Astrocyte (in vitro differentiated cells and primary cell): Measurements from ENCODE around the gene ZG16B. TPM values are rescaled to one million over a fixed set of nuclear protein-coding genes. Genes with fewer than 3 reads are reported as not detected.

Experiments
- DNase-seq: peaks from one replicate; pipeline ENCODE4 v3.0.0-alpha.2; 2010; ENCODE audit warnings: low read depth
- FAIRE-seq: peaks from 2 replicates; lab custom pipeline; 2011; peaks lifted over from hg19 to GRCh38; lab: Jason Lieb, UNC
- H2AFZ ChIP-seq: 2 replicates; pipeline ENCODE4 v1.6.0; 2012; ENCODE audit warnings: low read depth, low read length, inconsistent platforms
- H3K27ac ChIP-seq: 2 replicates; pipeline ENCODE4 v1.5.1; 2011; ENCODE audit warnings: low read depth, low read length, inconsistent platforms
- H3K27me3 ChIP-seq: 2 replicates; pipeline ENCODE4 v1.6.0; 2011; ENCODE audit warnings: low read length, inconsistent platforms; ENCODE audit not compliant: insufficient read depth
- H3K36me3 ChIP-seq: 2 replicates; pipeline ENCODE4 v1.5.1; 2011; ENCODE audit warnings: low read length, inconsistent platforms; ENCODE audit not compliant: insufficient read depth
- H3K4me1 ChIP-seq: 2 replicates; pipeline ENCODE4 v1.5.1; 2011; ENCODE audit warnings: low read length, inconsistent platforms; ENCODE audit not compliant: insufficient read depth
- H3K4me2 ChIP-seq: 2 replicates; pipeline ENCODE4 v1.6.0; 2012; ENCODE audit warnings: low read length, inconsistent platforms
- H3K4me3 ChIP-seq: 2 replicates; pipeline ENCODE4 v1.5.1; 2011; ENCODE audit warnings: low read depth, mild to moderate bottlenecking, low read length, inconsistent platforms; ENCODE audit not compliant: insufficient read depth
- H3K79me2 ChIP-seq: 2 replicates; pipeline ENCODE4 v1.6.0; 2012; ENCODE audit warnings: mild to moderate bottlenecking, low read length, inconsistent platforms; ENCODE audit not compliant: insufficient read depth
- H3K9ac ChIP-seq: 2 replicates; pipeline ENCODE4 v1.6.0; 2012; ENCODE audit warnings: mild to moderate bottlenecking, low read length, inconsistent platforms
- H3K9me3 ChIP-seq: 2 replicates; pipeline ENCODE4 v1.5.1; 2012; ENCODE audit warnings: low read depth, mild to moderate bottlenecking, low read length, inconsistent platforms; ENCODE audit not compliant: insufficient read depth
- H4K20me1 ChIP-seq: 2 replicates; pipeline ENCODE4 v1.6.0; 2012; ENCODE audit warnings: low read length, inconsistent platforms; ENCODE audit not compliant: insufficient read depth
- H3K27ac Mint-ChIP-seq: one replicate; pipeline ENCODE4 v1.8.0; 2021; ENCODE audit warnings: mild to moderate bottlenecking, mixed read lengths; ENCODE audit not compliant: unreplicated experiment
- H3K27me3 Mint-ChIP-seq: one replicate; pipeline ENCODE4 v1.8.0; 2021; ENCODE audit warnings: low read depth, mixed read lengths; ENCODE audit not compliant: unreplicated experiment
- H3K36me3 Mint-ChIP-seq: one replicate; pipeline ENCODE4 v1.8.0; 2021; ENCODE audit warnings: low read depth, mixed read lengths; ENCODE audit not compliant: unreplicated experiment
- H3K4me1 Mint-ChIP-seq: one replicate; pipeline ENCODE4 v1.8.0; 2021; ENCODE audit warnings: low read depth, mixed read lengths; ENCODE audit not compliant: unreplicated experiment
- H3K4me3 Mint-ChIP-seq: one replicate; pipeline ENCODE4 v1.8.0; 2021; ENCODE audit warnings: mild to moderate bottlenecking, moderate library complexity, mixed read lengths; ENCODE audit not compliant: unreplicated experiment
- H3K9me3 Mint-ChIP-seq: one replicate; pipeline ENCODE4 v1.8.0; 2021; ENCODE audit warnings: mild to moderate bottlenecking, mixed read lengths; ENCODE audit not compliant: unreplicated experiment
- CTCF ChIP-seq: IDR thresholded peaks from 2 replicates; pipeline ENCODE4 v1.5.1; 2011; ENCODE audit warnings: low read depth, mild to moderate bottlenecking, inconsistent platforms, low read length, moderate library complexity; ENCODE audit not compliant: insufficient read depth
- EZH2 ChIP-seq: IDR thresholded peaks from 2 replicates; pipeline ENCODE4 v1.6.1; 2012; ENCODE audit warnings: mild to moderate bottlenecking, low read length, inconsistent platforms; ENCODE audit not compliant: insufficient read depth
- total RNA-seq: library from RNA; stranded (reverse); gene quantifications from 2 replicates; pipeline ENCODE4 v1.2.1, GENCODE V29; 2021

The ZG16B gene
- total RNA-seq, 1 donor from 2014 or later, result not detected

- no peak overlapping the region for H3K27ac Mint-ChIP-seq
- H3K4me2 ChIP-seq, result peak overlapping the region; percentile 58
- no peak overlapping the region for H3K4me3 Mint-ChIP-seq
- H3K27me3 Mint-ChIP-seq, result peaks cover 28% of the 10 kb centered on the region
- H3K27ac ChIP-seq, result no peak overlapping the region
- H3K9ac ChIP-seq, result no peak overlapping the region
- no peak for TF ChIP-seq CTCF
- peak; percentile 96 for TF ChIP-seq EZH2
- peaks cover 21% of the 10 kb centered on the region for H3K27me3 ChIP-seq
- peaks cover 1% of the 10 kb centered on the region for H3K4me1 Mint-ChIP-seq
- FAIRE-seq, result no peak
- no peak overlapping the region for H3K4me3 ChIP-seq
- peaks cover 3% of the 10 kb centered on the region for H3K9me3 Mint-ChIP-seq
- H3K36me3 Mint-ChIP-seq, result no peaks in the 10 kb centered on the region
- H3K9me3 ChIP-seq, result no peaks in the 10 kb centered on the region
- H4K20me1 ChIP-seq, result no peaks in the 10 kb centered on the region
- H3K4me1 ChIP-seq, result peaks cover 8% of the 10 kb centered on the region
- no peaks in the 10 kb centered on the region for H3K36me3 ChIP-seq
- H3K79me2 ChIP-seq, result no peaks in the 10 kb centered on the region
- DNase-seq, result no peak
- H2AFZ ChIP-seq, result peak overlapping the region; percentile 63
Observed at GRCh38 chr16:2785101-2785991, 44.8 kb upstream of the ZG16B start.

GRCh38 chr16:2786061-2786825 lies 43.9 kb upstream of the ZG16B start:
- H3K4me3 Mint-ChIP-seq, result no peak overlapping the region
- H3K9me3 Mint-ChIP-seq, result peaks cover 3% of the 10 kb centered on the region
- Histone ChIP-seq H3K4me2 (no peak overlapping the region), H3K36me3 (no peaks in the 10 kb centered on the region), H3K27ac (no peak overlapping the region), H3K79me2 (no peaks in the 10 kb centered on the region), H3K27me3 (peaks cover 27% of the 10 kb centered on the region), H4K20me1 (no peaks in the 10 kb centered on the region), H3K9ac (no peak overlapping the region), H3K4me3 (no peak overlapping the region), H3K4me1 (peaks cover 8% of the 10 kb centered on the region), H3K9me3 (no peaks in the 10 kb centered on the region), H2AFZ (no peak overlapping the region)
- TF ChIP-seq EZH2 (no peak), CTCF (no peak)
- no peaks in the 10 kb centered on the region for H3K36me3 Mint-ChIP-seq
- peaks cover 36% of the 10 kb centered on the region for H3K27me3 Mint-ChIP-seq
- FAIRE-seq, result no peak
- H3K4me1 Mint-ChIP-seq, result no peaks in the 10 kb centered on the region
- H3K27ac Mint-ChIP-seq, result no peak overlapping the region
- DNase-seq, result no peak
